Spleen (tissue), 7 donors: ENCODE data around the gene ACAD11.

Source experiments
- CTCF ChIP-seq, 11 experiments: fragments of 200-600 bp in 7 of 11; fragments of 450-650 bp in 4 of 11; sonication (generic) in 4 of 11; IDR thresholded peaks in 8 of 11; conservative IDR thresholded peaks in 3 of 11; 1 replicate in 7 of 11; 2 replicates in 4 of 11; pipeline versions ENCODE4 v1.4.0 to v1.8.0; 2016 to 2021; ENCODE audit warnings: antibody characterized with exemption in 11 of 11, inconsistent platforms in 4 of 11, mild to moderate bottlenecking in 1 of 11
- POLR2A ChIP-seq, 3 donors: fragments of 450-650 bp; IDR thresholded peaks; one replicate each; pipeline ENCODE4 v1.5.1; 2017; ENCODE audit warnings: antibody characterized with exemption in 3 of 3, mild to moderate bottlenecking in 1 of 3
- POLR2AphosphoS5 ChIP-seq, 3 donors: sonication (generic); formaldehyde crosslinking; IDR thresholded peaks; one replicate each; pipeline ENCODE4 v1.5.1; 2017; ENCODE audit warnings: antibody characterized with exemption in 3 of 3
- donor health status: DM: no; HTN: no; CAD: no; lungs with moderate emphysema.
- donor health status: DM: no; HTN: no; CAD: no.
- donor health status: DM: no; HTN: no; CAD: no.

GRCh38 chr3:132675408-132675807 is 15.8 kb upstream of the ACAD11 start:
- TF ChIP-seq CTCF (IDR thresholded peaks at IDR 0.05 in 8 of 11, conservative IDR thresholded peaks at IDR 0.05 in 3 of 11) (no peak), POLR2AphosphoS5 (IDR thresholded peaks at IDR 0.05) (no peak), POLR2A (IDR thresholded peaks at IDR 0.05) (no peak)
